HCT116 (cell line): ENCODE data around the gene FARP1.

Experiments
- CTCF ChIP-seq, 3 experiments: fragments of 200-600 bp in 1 of 3; sonication (generic) in 1 of 3; IDR thresholded peaks in 2 of 3; conservative IDR thresholded peaks in 1 of 3; 2 replicates each; pipeline ENCODE4 v1.5.1; 2012 to 2017; ENCODE audit warnings: low read depth in 2 of 3, low read length in 2 of 3, antibody characterized with exemption in 1 of 3, borderline replicate concordance in 1 of 3, control low read depth in 1 of 3, mild to moderate bottlenecking in 1 of 3, mixed read lengths in 1 of 3, mixed run types in 1 of 3, moderate library complexity in 1 of 3; ENCODE audit not compliant: insufficient read depth in 1 of 3
- EZH2 ChIP-seq: fragments of 200-600 bp; sonication (generic); IDR thresholded peaks from 2 replicates; pipeline ENCODE4 v1.6.1; 2017; ENCODE audit warnings: antibody characterized with exemption, mixed run types
- POLR2A ChIP-seq: IDR thresholded peaks from 2 replicates; pipeline ENCODE4 v1.7.0; 2011; ENCODE audit warnings: borderline replicate concordance; ENCODE audit not compliant: insufficient read depth, insufficient read length; ENCODE audit errors: extremely low read depth
- POLR2AphosphoS5 ChIP-seq: IDR thresholded peaks from 2 replicates; pipeline ENCODE4 v1.6.1; 2011; ENCODE audit warnings: mild to moderate bottlenecking, low read depth, low read length, moderate library complexity
- RAD21 ChIP-seq: IDR thresholded peaks from 2 replicates; pipeline ENCODE4 v1.6.1; 2012; ENCODE audit warnings: low read depth, mild to moderate bottlenecking
- SP1 ChIP-seq: IDR thresholded peaks from 2 replicates; pipeline ENCODE4 v1.6.1; 2012; ENCODE audit warnings: low read depth
- TCF7L2 ChIP-seq: IDR thresholded peaks from 2 replicates; pipeline ENCODE4 v1.7.0; 2011; ENCODE audit warnings: borderline replicate concordance, inconsistent platforms; ENCODE audit not compliant: insufficient read depth, insufficient read length; ENCODE audit errors: extremely low read depth
- ZBTB33 ChIP-seq: IDR thresholded peaks from 2 replicates; pipeline ENCODE4 v1.6.1; 2011; ENCODE audit warnings: mild to moderate bottlenecking, low read length, moderate library complexity; ENCODE audit not compliant: insufficient replicate concordance; ENCODE audit errors: extremely low read depth

GRCh38 chr13:98182589-98182988, 39.7 kb downstream of the FARP1 start:
- TF ChIP-seq CTCF (IDR thresholded peaks at IDR 0.05 in 2 of 3, conservative IDR thresholded peaks at IDR 0.05 in 1 of 3; ENCODE audit: borderline replicate concordance in 1 of 3, insufficient read depth in 1 of 3, low read depth in 2 of 3, low read length in 2 of 3) = no peak
- TF ChIP-seq POLR2A = no peak
- TF ChIP-seq POLR2AphosphoS5 = no peak
- no peak for TF ChIP-seq EZH2
- TF ChIP-seq RAD21 = no peak
- no peak for TF ChIP-seq TCF7L2
- TF ChIP-seq ZBTB33 = no peak
- no peak for TF ChIP-seq SP1
